Activated naive CD8-positive, alpha-beta T cell (primary cell): ENCODE data around the gene ATG7.
"Not testable (repeated sequence)": the region's sequence is repeated elsewhere in the genome, so short reads cannot be mapped to it uniquely, and the experiment has no call there.

ENCODE experiments used
- H3K27ac Mint-ChIP-seq: one replicate; pipeline ENCODE4 v1.8.0; 2021; ENCODE audit warnings: mixed read lengths
- H3K27me3 Mint-ChIP-seq: one replicate; pipeline ENCODE4 v1.8.0; 2021; ENCODE audit warnings: mixed read lengths
- H3K36me3 Mint-ChIP-seq: one replicate; pipeline ENCODE4 v1.8.0; 2021; ENCODE audit warnings: mixed read lengths
- H3K4me1 Mint-ChIP-seq: one replicate; pipeline ENCODE4 v1.8.0; 2021; ENCODE audit warnings: low read depth, mixed read lengths
- H3K4me3 Mint-ChIP-seq: one replicate; pipeline ENCODE4 v1.8.0; 2021; ENCODE audit warnings: mild to moderate bottlenecking, mixed read lengths
- H3K9me3 Mint-ChIP-seq: one replicate; pipeline ENCODE4 v1.8.0; 2021; ENCODE audit warnings: low read depth, mixed read lengths

ATG7 gene

GRCh38 chr3:11475324-11475723 lies 203.1 kb downstream of the ATG7 start:
- H3K36me3 Mint-ChIP-seq, result peaks cover 3% of the 10 kb centered on the region
- H3K9me3 Mint-ChIP-seq, result no peaks in the 10 kb centered on the region
- no peaks in the 10 kb centered on the region for H3K27me3 Mint-ChIP-seq
- H3K4me3 Mint-ChIP-seq, result no peak overlapping the region
- no peaks in the 10 kb centered on the region for H3K4me1 Mint-ChIP-seq
- no peak overlapping the region for H3K27ac Mint-ChIP-seq

GRCh38 chr3:11476735-11477144 lies 204.5 kb downstream of the ATG7 start:
- H3K27me3 Mint-ChIP-seq, result no peaks in the 10 kb centered on the region
- H3K27ac Mint-ChIP-seq, result no peak overlapping the region
- H3K4me1 Mint-ChIP-seq, result no peaks in the 10 kb centered on the region
- H3K9me3 Mint-ChIP-seq, result no peaks in the 10 kb centered on the region
- H3K36me3 Mint-ChIP-seq, result peaks cover 5% of the 10 kb centered on the region
- H3K4me3 Mint-ChIP-seq, result no peak overlapping the region

- Mint-ChIP-seq H3K9me3 (no peaks in the 10 kb centered on the region), H3K4me3 (no peak overlapping the region), H3K27me3 (no peaks in the 10 kb centered on the region), H3K4me1 (no peaks in the 10 kb centered on the region), H3K27ac (no peak overlapping the region), H3K36me3 (peaks cover 5% of the 10 kb centered on the region)
Measured at GRCh38 chr3:11477407-11477911, 205.3 kb downstream of the ATG7 start.

GRCh38 chr3:11478167-11478566 lies 206.0 kb downstream of the ATG7 start:
- H3K27me3 Mint-ChIP-seq, result no peaks in the 10 kb centered on the region
- H3K36me3 Mint-ChIP-seq, result peaks cover 5% of the 10 kb centered on the region
- H3K27ac Mint-ChIP-seq, result no peak overlapping the region
- no peaks in the 10 kb centered on the region for H3K9me3 Mint-ChIP-seq
- no peaks in the 10 kb centered on the region for H3K4me1 Mint-ChIP-seq
- no peak overlapping the region for H3K4me3 Mint-ChIP-seq

GRCh38 chr3:11479221-11479620 lies 207.0 kb downstream of the ATG7 start:
- Mint-ChIP-seq H3K36me3 (peaks cover 7% of the 10 kb centered on the region), H3K9me3 (no peaks in the 10 kb centered on the region), H3K4me3 (no peak overlapping the region), H3K27me3 (no peaks in the 10 kb centered on the region), H3K27ac (no peak overlapping the region), H3K4me1 (no peaks in the 10 kb centered on the region)

GRCh38 chr3:11480663-11481298 lies 208.6 kb downstream of the ATG7 start:
- H3K27ac Mint-ChIP-seq, result no peak overlapping the region
- H3K4me1 Mint-ChIP-seq, result no peaks in the 10 kb centered on the region
- peaks cover 7% of the 10 kb centered on the region for H3K36me3 Mint-ChIP-seq
- no peaks in the 10 kb centered on the region for H3K27me3 Mint-ChIP-seq
- no peaks in the 10 kb centered on the region for H3K9me3 Mint-ChIP-seq
- no peak overlapping the region for H3K4me3 Mint-ChIP-seq

- H3K27ac Mint-ChIP-seq, result no peak overlapping the region
- no peak overlapping the region for H3K4me3 Mint-ChIP-seq
- no peaks in the 10 kb centered on the region for H3K27me3 Mint-ChIP-seq
- no peaks in the 10 kb centered on the region for H3K9me3 Mint-ChIP-seq
- peaks cover 7% of the 10 kb centered on the region for H3K36me3 Mint-ChIP-seq
- H3K4me1 Mint-ChIP-seq, result no peaks in the 10 kb centered on the region
Measured at GRCh38 chr3:11481556-11481955, 209.4 kb downstream of the ATG7 start.

GRCh38 chr3:11482021-11482420 lies 209.8 kb downstream of the ATG7 start:
- Mint-ChIP-seq H3K9me3 (no peaks in the 10 kb centered on the region), H3K36me3 (peaks cover 7% of the 10 kb centered on the region), H3K4me1 (no peaks in the 10 kb centered on the region), H3K27me3 (no peaks in the 10 kb centered on the region), H3K27ac (no peak overlapping the region), H3K4me3 (no peak overlapping the region)

GRCh38 chr3:11488356-11488755 lies 216.2 kb downstream of the ATG7 start:
- H3K36me3 Mint-ChIP-seq, H3K27me3 Mint-ChIP-seq, H3K9me3 Mint-ChIP-seq, H3K4me1 Mint-ChIP-seq, H3K27ac Mint-ChIP-seq, H3K4me3 Mint-ChIP-seq: not testable (repeated sequence)

- Mint-ChIP-seq H3K36me3 (peaks cover 29% of the 10 kb centered on the region), H3K4me1 (no peaks in the 10 kb centered on the region), H3K27me3 (no peaks in the 10 kb centered on the region), H3K27ac (no peak overlapping the region), H3K9me3 (no peaks in the 10 kb centered on the region), H3K4me3 (no peak overlapping the region)
Measured at GRCh38 chr3:11494131-11494916, 222.1 kb downstream of the ATG7 start.

GRCh38 chr3:11495948-11496557 lies 223.9 kb downstream of the ATG7 start:
- Mint-ChIP-seq H3K9me3 (no peaks in the 10 kb centered on the region), H3K4me3 (no peak overlapping the region), H3K4me1 (no peaks in the 10 kb centered on the region), H3K27me3 (no peaks in the 10 kb centered on the region), H3K36me3 (peaks cover 27% of the 10 kb centered on the region), H3K27ac (no peak overlapping the region)

GRCh38 chr3:11498177-11498576 lies 226.0 kb downstream of the ATG7 start:
- H3K36me3 Mint-ChIP-seq, result peaks cover 28% of the 10 kb centered on the region

GRCh38 chr3:11498646-11499045 lies 226.4 kb downstream of the ATG7 start:
- H3K9me3 Mint-ChIP-seq, result no peaks in the 10 kb centered on the region
- no peaks in the 10 kb centered on the region for H3K27me3 Mint-ChIP-seq
- H3K4me3 Mint-ChIP-seq, result no peak overlapping the region
- H3K36me3 Mint-ChIP-seq, result peaks cover 23% of the 10 kb centered on the region
- no peaks in the 10 kb centered on the region for H3K4me1 Mint-ChIP-seq
- no peak overlapping the region for H3K27ac Mint-ChIP-seq

More at GRCh38 chr3:11498177-11498576, 226.0 kb downstream of the ATG7 start:
- Mint-ChIP-seq H3K27me3 (no peaks in the 10 kb centered on the region), H3K4me1 (no peaks in the 10 kb centered on the region), H3K9me3 (no peaks in the 10 kb centered on the region), H3K27ac (no peak overlapping the region), H3K4me3 (no peak overlapping the region)

- no peak overlapping the region for H3K4me3 Mint-ChIP-seq
- H3K27me3 Mint-ChIP-seq, result no peaks in the 10 kb centered on the region
- H3K36me3 Mint-ChIP-seq, result peaks cover 18% of the 10 kb centered on the region
- H3K27ac Mint-ChIP-seq, result no peak overlapping the region
- H3K4me1 Mint-ChIP-seq, result no peaks in the 10 kb centered on the region
- no peaks in the 10 kb centered on the region for H3K9me3 Mint-ChIP-seq
Measured at GRCh38 chr3:11499144-11499543, 226.9 kb downstream of the ATG7 start.

GRCh38 chr3:11502413-11502812 lies 230.2 kb downstream of the ATG7 start:
- not testable (repeated sequence) for H3K9me3 Mint-ChIP-seq, H3K27me3 Mint-ChIP-seq, H3K4me3 Mint-ChIP-seq, H3K27ac Mint-ChIP-seq, H3K4me1 Mint-ChIP-seq
- H3K36me3 Mint-ChIP-seq, result peaks cover 12% of the 10 kb centered on the region
